ENCODE results near the gene TM2D1.

GRCh38 chr1:61757950-61758349 lies 33.0 kb upstream of the TM2D1 start:
- TF ChIP-seq POLR2A (IDR thresholded peaks at IDR 0.05) (no peak), CTCF (IDR thresholded peaks at IDR 0.05) (no peak)

Measured in vagina (tissue), 2 donors.